Uterus (tissue), 4 donors: ENCODE measurements around the gene CTR9. TPM values are rescaled to one million over a fixed set of nuclear protein-coding genes. Genes with fewer than 3 reads are reported as not detected.

Source experiments
- DNase-seq, 2 donors: peaks; one replicate each; pipeline ENCODE4 v3.0.0-alpha.2; 2019 to 2020
- H3K27ac ChIP-seq, 2 donors: fragments of 200-600 bp; sonication (generic); 1 replicate in 1 of 2; 2 replicates in 1 of 2; pipeline ENCODE4 v1.5.1; 2016 to 2018
- H3K27me3 ChIP-seq, 2 donors: fragments of 200-600 bp; sonication (generic); one replicate each; pipeline ENCODE4 v1.5.1; 2018 to 2019; ENCODE audit warnings: control low read depth in 1 of 2
- H3K36me3 ChIP-seq, 2 donors: fragments of 200-600 bp; sonication (generic); one replicate each; pipeline ENCODE4 v1.5.1; 2019; ENCODE audit warnings: control low read depth in 1 of 2
- H3K4me1 ChIP-seq, 2 donors: fragments of 200-600 bp; sonication (generic); one replicate each; pipeline ENCODE4 v1.5.1; 2018 to 2019; ENCODE audit warnings: control low read depth in 1 of 2
- H3K4me3 ChIP-seq, 2 donors: fragments of 200-600 bp; sonication (generic); 1 replicate in 1 of 2; 2 replicates in 1 of 2; pipeline ENCODE4 v1.5.1; 2018 to 2019; ENCODE audit warnings: mild to moderate bottlenecking in 1 of 2
- H3K9me3 ChIP-seq, 2 donors: fragments of 200-600 bp; sonication (generic); one replicate each; pipeline ENCODE4 v1.5.1; 2019; ENCODE audit warnings: control low read depth in 1 of 2
- CTCF ChIP-seq, 4 experiments: fragments of 200-600 bp in 2 of 4; fragments of 450-650 bp in 2 of 4; sonication (generic) in 2 of 4; IDR thresholded peaks; one replicate each; pipeline ENCODE4 v1.5.1; 2016 to 2019; ENCODE audit warnings: antibody characterized with exemption in 4 of 4, mild to moderate bottlenecking in 2 of 4, moderate library complexity in 1 of 4
- POLR2A ChIP-seq, 2 donors: fragments of 450-650 bp; IDR thresholded peaks; one replicate each; pipeline ENCODE4 v1.6.1; 2016; ENCODE audit warnings: antibody characterized with exemption in 2 of 2, mild to moderate bottlenecking in 1 of 2, moderate library complexity in 1 of 2
- intact Hi-C: fragments of 100-400 bp; cut with DNase I; formaldehyde crosslinking; loops from one replicate; pipeline ENCODE4 v1.15.1; 2023; ENCODE audit warnings: low total_unique reads
- total RNA-seq, 4 donors: library from RNA; depleted of rRNA in 3 of 4; stranded (reverse); fragments of >200 nt in 3 of 4; gene quantifications; one replicate each; pipeline versions ENCODE4 v1.1.0 to v1.2.4, GENCODE V29; 2014 to 2023
- donor health status: DM: yes; HTN: yes; CAD: no.

Gene CTR9
- total RNA-seq, 4 donors from 2014 or later: 22.0 to 48.6 (median 38.5) TPM

DNA sequence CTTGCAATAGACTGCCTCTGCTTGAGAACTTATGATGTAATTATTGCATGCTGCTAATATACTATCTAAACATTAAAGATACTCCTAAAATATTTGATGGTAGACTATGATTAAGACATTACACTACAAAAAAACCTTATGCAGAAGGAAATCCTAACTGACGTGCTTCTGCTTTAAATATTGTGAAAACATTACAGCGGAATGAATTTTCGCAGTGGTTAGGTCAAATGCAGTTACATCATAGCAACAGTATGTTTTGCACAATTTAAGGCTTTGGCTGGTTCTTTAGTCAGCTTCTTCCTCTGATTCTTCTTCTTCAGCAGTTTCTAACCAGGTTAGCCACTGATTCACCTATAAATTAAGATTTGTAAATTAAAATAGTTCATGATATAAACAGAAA is 46.5 kb downstream of the CTR9 start:
- DNase-seq: no peak
- TF ChIP-seq POLR2A (IDR thresholded peaks at IDR 0.05) (no peak), CTCF (IDR thresholded peaks at IDR 0.05) (no peak)
- intact Hi-C loops: no loop called here
- Histone ChIP-seq H3K27me3 (no peaks in the 10 kb centered on the region), H3K9me3 (no peaks in the 10 kb centered on the region), H3K4me3 (no peak overlapping the region), H3K4me1 (no peaks in the 10 kb centered on the region), H3K27ac (no peak overlapping the region), H3K36me3 (no peaks in the 10 kb centered on the region)

GRCh38 chr11:10798330-10798928 is 47.4 kb downstream of the CTR9 start:
- H3K4me3 ChIP-seq: no peak overlapping the region
- H3K36me3 ChIP-seq: no peaks in the 10 kb centered on the region
- DNase-seq: no peak
- H3K27me3 ChIP-seq: no peaks in the 10 kb centered on the region
- TF ChIP-seq POLR2A (IDR thresholded peaks at IDR 0.05) (no peak), CTCF (IDR thresholded peaks at IDR 0.05) (no peak)
- no peaks in the 10 kb centered on the region for H3K4me1 ChIP-seq
- intact Hi-C loops: no loop called here
- H3K9me3 ChIP-seq: no peaks in the 10 kb centered on the region
- no peak overlapping the region for H3K27ac ChIP-seq

DNA sequence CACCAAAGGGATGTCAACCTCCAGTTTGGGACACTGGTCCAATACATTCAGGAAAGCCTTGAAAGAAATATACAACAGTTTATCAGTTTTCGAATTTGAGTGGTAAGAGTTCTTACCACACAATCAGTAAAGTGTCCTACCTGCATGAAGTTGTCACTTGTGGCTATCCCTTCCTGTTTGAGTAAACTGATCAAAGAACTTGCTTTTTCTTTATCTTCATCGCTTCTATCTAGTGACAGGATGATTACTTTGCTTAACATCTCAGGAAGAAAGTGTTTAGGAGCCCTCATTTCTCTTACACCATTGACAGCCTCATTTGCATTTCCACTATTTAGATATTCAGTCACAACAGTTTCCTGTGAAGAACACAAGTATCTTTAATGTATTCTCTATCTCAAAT is 49.2 kb downstream of the CTR9 start:
- no peak for DNase-seq
- Histone ChIP-seq H3K27me3 (no peaks in the 10 kb centered on the region), H3K27ac (no peak overlapping the region), H3K4me1 (peaks cover 3 to 4% of the 10 kb centered on the region in 2 donors), H3K36me3 (no peaks in the 10 kb centered on the region), H3K9me3 (no peaks in the 10 kb centered on the region), H3K4me3 (no peak overlapping the region)
- intact Hi-C loops: loop anchor here (10.0 kb wide), 1 partner anchor 105 kb away; no protein-coding TSS in a partner anchor
- TF ChIP-seq CTCF (IDR thresholded peaks at IDR 0.05): no peak
- TF ChIP-seq POLR2A (IDR thresholded peaks at IDR 0.05): no peak

DNA sequence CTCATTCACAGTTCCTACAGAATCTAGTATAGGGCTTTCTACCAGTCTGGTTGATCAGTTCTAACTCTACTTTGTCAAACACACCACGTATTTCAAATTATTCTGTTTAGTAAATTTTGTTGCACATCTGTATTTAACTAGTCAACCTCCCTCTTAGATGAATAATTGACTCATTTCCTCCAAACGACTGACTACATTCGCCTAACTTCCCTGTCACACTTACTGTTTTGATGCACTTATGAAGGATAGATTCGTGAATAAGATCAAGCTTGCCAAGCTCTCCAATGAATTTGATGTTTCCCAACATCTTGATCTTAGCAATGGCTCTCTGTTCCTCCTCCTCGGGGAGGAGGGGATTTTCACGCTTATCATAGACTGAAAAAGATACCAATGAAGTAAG is 52.6 kb downstream of the CTR9 start:
- Histone ChIP-seq H3K36me3 (no peaks in the 10 kb centered on the region), H3K27ac (no peak overlapping the region), H3K4me1 (peaks cover 22 to 23% of the 10 kb centered on the region in 2 donors), H3K9me3 (no peaks in the 10 kb centered on the region), H3K4me3 (no peak overlapping the region), H3K27me3 (no peaks in the 10 kb centered on the region)
- no peak for DNase-seq
- intact Hi-C loops: loop anchor here (10.0 kb wide), 1 partner anchor 101 kb away; no protein-coding TSS in a partner anchor
- TF ChIP-seq POLR2A (IDR thresholded peaks at IDR 0.05) (no peak), CTCF (IDR thresholded peaks at IDR 0.05) (no peak)

DNA sequence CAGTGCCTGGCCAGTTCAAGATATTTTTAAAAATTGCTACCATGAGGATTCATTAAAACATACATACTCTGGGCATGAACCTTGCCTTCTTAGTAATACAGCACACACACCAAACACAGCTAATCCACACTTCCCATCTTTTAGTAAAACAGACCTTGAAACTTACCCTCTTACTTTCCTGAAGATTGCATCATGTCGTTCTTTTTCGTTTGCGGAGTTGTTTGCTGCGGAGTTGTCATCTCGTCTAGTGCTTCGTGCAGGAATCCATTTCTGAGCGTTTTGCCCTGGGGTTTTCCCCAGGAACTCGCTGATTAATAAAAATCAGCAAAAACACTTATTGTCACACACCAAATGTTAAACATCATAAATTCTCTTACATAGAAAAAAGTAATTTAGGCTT is 54.7 kb downstream of the CTR9 start:
- no peaks in the 10 kb centered on the region for H3K9me3 ChIP-seq
- DNase-seq: no peak
- intact Hi-C loops: loop anchor here (5.0 to 10.0 kb wide), 2 partner anchors 52 to 99 kb away; partner anchors contain the start of gene ZBED5
- H3K4me1 ChIP-seq: peaks cover 22 to 23% of the 10 kb centered on the region in 2 donors
- H3K27ac ChIP-seq: no peak overlapping the region
- H3K4me3 ChIP-seq: no peak overlapping the region
- H3K27me3 ChIP-seq: no peaks in the 10 kb centered on the region
- TF ChIP-seq POLR2A (IDR thresholded peaks at IDR 0.05) (no peak), CTCF (IDR thresholded peaks at IDR 0.05) (no peak)
- no peaks in the 10 kb centered on the region for H3K36me3 ChIP-seq
